HFF-Myc (cell line): Measurements from ENCODE around the gene CCNB1IP1.
A peak's percentile ranks its signal among the peaks of the same experiment; 100 is the strongest.

ENCODE experiments used
- DNase-seq: peaks from one replicate; pipeline ENCODE4 v3.0.0-alpha.2; 2011; ENCODE audit warnings: low read depth; ENCODE audit errors: extremely low read depth
- H3K4me3 ChIP-seq: replicated peaks from 2 replicates; pipeline ENCODE4 v1.5.1; 2011; ENCODE audit warnings: low read depth, mild to moderate bottlenecking, control low read depth, low read length
- CTCF ChIP-seq: IDR thresholded peaks from 2 replicates; pipeline ENCODE4 v1.5.1; 2012; ENCODE audit warnings: mild to moderate bottlenecking, low read depth, low read length, control low read depth; ENCODE audit errors: missing control alignments

Gene CCNB1IP1, protein sequence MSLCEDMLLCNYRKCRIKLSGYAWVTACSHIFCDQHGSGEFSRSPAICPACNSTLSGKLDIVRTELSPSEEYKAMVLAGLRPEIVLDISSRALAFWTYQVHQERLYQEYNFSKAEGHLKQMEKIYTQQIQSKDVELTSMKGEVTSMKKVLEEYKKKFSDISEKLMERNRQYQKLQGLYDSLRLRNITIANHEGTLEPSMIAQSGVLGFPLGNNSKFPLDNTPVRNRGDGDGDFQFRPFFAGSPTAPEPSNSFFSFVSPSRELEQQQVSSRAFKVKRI

DNA sequence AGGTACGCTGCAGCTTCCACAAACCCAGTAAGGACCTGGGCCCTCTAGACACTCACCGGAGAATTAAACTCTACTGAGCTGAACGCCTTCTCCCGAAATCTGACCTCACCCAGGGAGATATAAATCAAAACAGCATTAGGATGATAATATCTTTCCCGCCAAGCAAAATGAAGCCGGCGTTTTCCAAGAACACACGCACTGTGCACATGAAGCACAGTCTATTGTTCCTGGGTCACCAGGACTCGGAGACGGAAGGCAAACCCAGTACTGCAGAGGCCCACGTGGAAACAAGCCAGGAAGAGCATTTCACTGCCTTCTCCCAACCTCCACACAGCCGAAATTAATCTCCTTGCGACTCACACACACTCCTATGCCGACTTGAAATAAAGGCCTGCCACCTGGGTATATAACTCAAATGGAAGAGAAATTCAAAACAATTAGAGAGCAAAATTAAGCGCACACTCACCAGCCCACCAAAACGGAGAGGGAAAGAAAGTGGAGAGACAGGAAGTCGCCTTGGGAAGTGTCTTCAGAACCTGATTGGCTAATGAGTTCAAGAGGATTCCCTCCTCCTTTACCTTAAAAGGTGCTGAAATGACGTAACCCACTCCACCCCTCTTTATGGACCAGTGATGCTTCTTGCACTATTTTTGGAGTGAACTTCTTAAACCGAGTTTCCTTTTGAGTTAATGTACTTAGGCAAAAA lies at the start of gene CCNB1IP1:
CCNB1IP1 (minus strand) TSS at position 492 of the 706 bp plus-strand sequence. CDS start 16,756 bp downstream, outside the sequence.
- DNase-seq = peak; percentile 89
- H3K4me3 ChIP-seq = peak within 1 kb of the TSS; percentile 98
- TF ChIP-seq CTCF = no peak

- DNase-seq = no peak
Measured at GRCh38 chr14:20382526-20382925, 49.4 kb upstream of the CCNB1IP1 start.

DNA sequence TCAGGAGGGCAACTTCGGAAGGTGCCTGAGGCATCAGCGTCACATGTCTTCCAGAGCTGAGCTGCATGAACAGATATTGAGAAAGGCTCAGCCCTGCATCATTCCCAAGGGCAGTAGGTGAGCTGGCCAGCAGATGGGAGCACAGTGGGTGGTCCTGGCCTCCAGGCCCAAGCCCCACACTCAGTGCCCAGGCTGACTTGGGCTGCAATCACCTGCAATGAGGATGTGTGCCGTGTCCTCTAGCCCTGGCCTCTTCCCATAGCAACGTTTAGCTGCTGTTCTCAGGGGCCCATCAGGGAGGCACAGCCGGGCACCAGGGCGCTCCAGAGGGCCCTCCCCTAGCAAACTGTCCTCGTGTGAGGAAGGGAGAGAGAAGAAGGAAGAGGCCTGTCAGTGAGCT lies 48.3 kb upstream of the CCNB1IP1 start:
- DNase-seq = no peak
- no peak for TF ChIP-seq CTCF
- no peak overlapping the region for H3K4me3 ChIP-seq

More at GRCh38 chr14:20382526-20382925, 49.4 kb upstream of the CCNB1IP1 start:
- H3K4me3 ChIP-seq = no peak overlapping the region
- TF ChIP-seq CTCF = no peak

GRCh38 chr14:20380681-20381080 lies 47.6 kb upstream of the CCNB1IP1 start:
- no peak for DNase-seq
- no peak for TF ChIP-seq CTCF
- H3K4me3 ChIP-seq = no peak overlapping the region

- no peak for TF ChIP-seq CTCF
- no peak overlapping the region for H3K4me3 ChIP-seq
- no peak for DNase-seq
Measured at GRCh38 chr14:20379743-20380142, 46.7 kb upstream of the CCNB1IP1 start.

DNA sequence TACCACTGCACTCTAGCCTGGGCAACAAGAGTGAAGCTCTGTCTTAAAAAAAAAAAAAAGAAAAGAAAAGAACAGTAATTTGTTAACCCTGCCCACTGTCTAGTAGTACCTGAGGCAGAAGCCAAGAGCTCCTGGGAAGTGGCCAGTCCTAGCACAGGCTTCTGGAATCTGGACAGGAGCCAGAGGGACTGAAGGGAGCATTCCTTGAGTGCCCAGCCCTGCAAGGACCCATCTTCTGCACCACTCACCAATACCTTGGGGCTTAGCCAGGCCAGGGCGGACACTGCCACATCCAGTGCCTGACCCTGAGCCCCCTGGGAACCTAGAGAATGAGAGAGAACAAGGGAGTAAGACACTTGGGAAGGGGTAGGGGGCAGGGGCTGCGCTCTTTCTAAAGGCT lies 44.1 kb upstream of the CCNB1IP1 start:
- no peak for TF ChIP-seq CTCF
- DNase-seq = no peak
- no peak overlapping the region for H3K4me3 ChIP-seq
